Nephron (organoid): Measurements from ENCODE around the gene HHEX.
A peak's percentile ranks its signal among the peaks of the same experiment; 100 is the strongest.

Experiments used
- H3K27ac Mint-ChIP-seq, 3 experiments: 2 replicates each; pipeline ENCODE4 v1.8.0; 2020; ENCODE audit warnings: mixed read lengths in 3 of 3, mild to moderate bottlenecking in 2 of 3, moderate library complexity in 1 of 3
- H3K27me3 Mint-ChIP-seq: 2 replicates; pipeline ENCODE4 v1.8.0; 2021; ENCODE audit warnings: low read depth, mild to moderate bottlenecking, moderate library complexity, mixed read lengths
- H3K36me3 Mint-ChIP-seq: 2 replicates; pipeline ENCODE4 v1.8.0; 2020; ENCODE audit warnings: low read depth, mixed read lengths
- H3K4me1 Mint-ChIP-seq: 2 replicates; pipeline ENCODE4 v1.8.0; 2020; ENCODE audit warnings: mixed read lengths
- H3K4me3 Mint-ChIP-seq, 3 experiments: 2 replicates each; pipeline ENCODE4 v1.8.0; 2020; ENCODE audit warnings: mild to moderate bottlenecking in 3 of 3, mixed read lengths in 3 of 3, moderate library complexity in 2 of 3
- H3K9me3 Mint-ChIP-seq: 2 replicates; pipeline ENCODE4 v1.8.0; 2020; ENCODE audit warnings: mixed read lengths
- TF ChIP-seq, protein P1 (sequence below), 3 experiments: fragments of 200-600 bp; sonication (generic); IDR thresholded peaks; one replicate each; pipeline ENCODE4 v1.5.0; 2021; ENCODE audit warnings: antibody characterized with exemption in 3 of 3; ENCODE audit not compliant: unreplicated experiment in 3 of 3

HHEX gene

DNA sequence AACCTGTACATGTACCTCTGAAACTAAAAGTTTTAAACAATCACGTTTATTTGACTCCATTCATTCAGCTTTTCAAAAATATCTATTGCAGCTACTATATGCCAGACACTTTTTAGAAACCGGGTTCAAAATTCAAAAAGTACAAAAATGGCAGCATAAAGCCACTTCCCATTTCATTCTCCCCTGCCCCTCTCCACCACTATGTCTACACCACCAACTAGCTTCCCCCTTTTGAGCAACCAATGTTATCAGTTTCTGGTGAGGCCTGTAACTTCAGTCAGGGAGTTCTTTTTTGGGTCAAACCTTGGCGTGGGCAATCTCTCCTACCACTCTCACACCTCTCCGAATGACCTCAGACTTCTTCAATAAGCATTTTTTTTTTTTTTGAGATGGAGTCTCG lies 11.5 kb upstream of the HHEX start:
- Mint-ChIP-seq H3K4me3 (no peak overlapping the region), H3K4me1 (no peaks in the 10 kb centered on the region), H3K27me3 (peaks cover 19% of the 10 kb centered on the region), H3K9me3 (peaks cover 22% of the 10 kb centered on the region), H3K27ac (no peak overlapping the region), H3K36me3 (peaks cover 3% of the 10 kb centered on the region)
- TF ChIP-seq, protein P1, sequence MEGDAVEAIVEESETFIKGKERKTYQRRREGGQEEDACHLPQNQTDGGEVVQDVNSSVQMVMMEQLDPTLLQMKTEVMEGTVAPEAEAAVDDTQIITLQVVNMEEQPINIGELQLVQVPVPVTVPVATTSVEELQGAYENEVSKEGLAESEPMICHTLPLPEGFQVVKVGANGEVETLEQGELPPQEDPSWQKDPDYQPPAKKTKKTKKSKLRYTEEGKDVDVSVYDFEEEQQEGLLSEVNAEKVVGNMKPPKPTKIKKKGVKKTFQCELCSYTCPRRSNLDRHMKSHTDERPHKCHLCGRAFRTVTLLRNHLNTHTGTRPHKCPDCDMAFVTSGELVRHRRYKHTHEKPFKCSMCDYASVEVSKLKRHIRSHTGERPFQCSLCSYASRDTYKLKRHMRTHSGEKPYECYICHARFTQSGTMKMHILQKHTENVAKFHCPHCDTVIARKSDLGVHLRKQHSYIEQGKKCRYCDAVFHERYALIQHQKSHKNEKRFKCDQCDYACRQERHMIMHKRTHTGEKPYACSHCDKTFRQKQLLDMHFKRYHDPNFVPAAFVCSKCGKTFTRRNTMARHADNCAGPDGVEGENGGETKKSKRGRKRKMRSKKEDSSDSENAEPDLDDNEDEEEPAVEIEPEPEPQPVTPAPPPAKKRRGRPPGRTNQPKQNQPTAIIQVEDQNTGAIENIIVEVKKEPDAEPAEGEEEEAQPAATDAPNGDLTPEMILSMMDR (IDR thresholded peaks at IDR 0.05; ENCODE audit: unreplicated experiment in 3 of 3) = no peak

DNA sequence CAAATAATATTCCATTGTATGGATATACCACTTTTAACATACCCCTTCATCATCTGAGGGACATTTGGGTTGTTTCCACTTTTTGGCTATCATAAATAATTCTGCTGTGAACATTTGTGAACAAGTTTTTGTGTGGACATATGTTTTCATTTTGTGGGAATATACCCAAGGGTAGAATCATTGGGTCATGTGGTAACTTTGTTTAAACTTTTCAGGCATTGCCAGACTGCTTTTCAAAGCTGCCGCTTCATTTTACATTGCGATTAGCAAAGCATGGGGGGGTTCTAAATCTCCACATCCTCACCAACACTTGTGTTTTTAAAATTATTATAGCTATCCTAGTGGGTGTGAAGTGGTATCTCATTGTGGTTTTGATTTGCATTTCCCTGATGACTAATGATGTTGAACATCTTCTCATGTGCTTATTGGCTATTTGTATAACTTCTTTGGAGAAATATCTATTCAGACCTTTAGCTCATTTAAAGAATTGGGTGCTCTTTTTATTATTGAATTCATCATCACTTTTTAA lies 8.4 kb upstream of the HHEX start:
- Mint-ChIP-seq H3K27ac (no peak overlapping the region), H3K4me3 (no peak overlapping the region), H3K4me1 (no peaks in the 10 kb centered on the region), H3K27me3 (peaks cover 48% of the 10 kb centered on the region), H3K36me3 (no peaks in the 10 kb centered on the region), H3K9me3 (peaks cover 31% of the 10 kb centered on the region)
- TF ChIP-seq, protein P1 (IDR thresholded peaks at IDR 0.05; ENCODE audit: unreplicated experiment in 3 of 3) = no peak

DNA sequence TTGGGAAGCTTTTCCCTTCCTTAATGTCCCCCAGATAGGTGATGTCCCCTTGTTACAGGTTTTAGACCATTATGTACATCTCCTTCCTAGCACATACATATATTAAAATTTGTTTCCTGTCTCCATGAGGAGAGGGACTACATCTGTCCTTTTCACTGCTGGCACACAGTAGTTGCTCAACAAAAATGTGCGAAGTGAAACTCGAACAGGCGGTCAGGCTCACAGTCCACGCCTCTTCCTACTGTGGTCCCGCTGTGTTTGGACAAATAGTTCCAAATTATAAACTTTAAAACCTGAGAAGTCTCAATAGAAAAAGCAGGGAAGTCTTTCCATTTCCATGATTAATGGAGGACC lies 1.2 kb upstream of the HHEX start:
- peaks cover 17% of the 10 kb centered on the region for H3K4me1 Mint-ChIP-seq
- H3K9me3 Mint-ChIP-seq = peaks cover 27% of the 10 kb centered on the region
- no peaks in the 10 kb centered on the region for H3K36me3 Mint-ChIP-seq
- no peak overlapping the region for H3K27ac Mint-ChIP-seq
- peaks cover 93% of the 10 kb centered on the region for H3K27me3 Mint-ChIP-seq
- TF ChIP-seq, protein P1 (IDR thresholded peaks at IDR 0.05; ENCODE audit: unreplicated experiment in 3 of 3) = no peak
- peak overlapping the region; percentile 76 to 83 (median 79) for H3K4me3 Mint-ChIP-seq

DNA sequence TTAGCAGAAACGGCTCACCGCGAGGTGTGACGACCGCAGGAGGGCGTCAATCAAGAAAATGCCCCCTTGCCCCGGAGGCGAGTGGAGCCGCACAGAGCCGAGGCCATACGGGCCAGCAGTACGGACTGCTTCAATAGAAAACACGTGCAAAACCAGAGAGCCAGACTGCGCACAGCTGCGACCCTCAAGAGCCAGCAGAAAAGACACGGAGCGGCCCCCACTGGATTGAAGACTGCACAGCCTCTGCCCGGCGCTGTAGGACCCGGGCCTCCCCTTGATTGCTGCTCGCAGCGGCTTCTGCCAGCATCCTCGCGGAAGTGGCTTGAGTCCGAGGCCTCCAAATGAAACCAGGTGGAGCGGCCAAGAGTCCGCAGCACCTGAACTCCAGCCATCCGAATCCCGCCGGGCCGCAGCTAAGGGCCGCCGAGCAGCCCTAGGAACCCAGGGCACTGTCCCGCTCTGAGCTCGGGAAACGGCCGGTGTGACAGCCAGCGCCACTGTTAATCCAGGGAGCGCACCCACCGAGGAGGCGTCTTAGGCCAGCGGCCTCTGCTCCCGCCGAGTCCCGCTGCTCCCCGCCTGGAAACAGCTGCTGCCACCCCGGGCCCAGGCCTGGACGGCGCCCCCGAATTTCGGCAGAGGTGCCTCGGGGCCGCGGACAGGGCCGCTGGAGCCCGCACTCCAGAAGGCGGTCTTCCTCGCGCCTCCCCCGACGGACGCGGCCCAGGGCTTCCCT lies 660 bp upstream of the HHEX start:
- TF ChIP-seq, protein P1 (IDR thresholded peaks at IDR 0.05; ENCODE audit: unreplicated experiment in 3 of 3) = no peak
- Mint-ChIP-seq H3K4me1 (peaks cover 17% of the 10 kb centered on the region), H3K27ac (no peak overlapping the region), H3K36me3 (no peaks in the 10 kb centered on the region), H3K9me3 (peaks cover 27% of the 10 kb centered on the region), H3K27me3 (peaks cover 94% of the 10 kb centered on the region), H3K4me3 (peak overlapping the region; percentile 76 to 83 (median 79))

DNA sequence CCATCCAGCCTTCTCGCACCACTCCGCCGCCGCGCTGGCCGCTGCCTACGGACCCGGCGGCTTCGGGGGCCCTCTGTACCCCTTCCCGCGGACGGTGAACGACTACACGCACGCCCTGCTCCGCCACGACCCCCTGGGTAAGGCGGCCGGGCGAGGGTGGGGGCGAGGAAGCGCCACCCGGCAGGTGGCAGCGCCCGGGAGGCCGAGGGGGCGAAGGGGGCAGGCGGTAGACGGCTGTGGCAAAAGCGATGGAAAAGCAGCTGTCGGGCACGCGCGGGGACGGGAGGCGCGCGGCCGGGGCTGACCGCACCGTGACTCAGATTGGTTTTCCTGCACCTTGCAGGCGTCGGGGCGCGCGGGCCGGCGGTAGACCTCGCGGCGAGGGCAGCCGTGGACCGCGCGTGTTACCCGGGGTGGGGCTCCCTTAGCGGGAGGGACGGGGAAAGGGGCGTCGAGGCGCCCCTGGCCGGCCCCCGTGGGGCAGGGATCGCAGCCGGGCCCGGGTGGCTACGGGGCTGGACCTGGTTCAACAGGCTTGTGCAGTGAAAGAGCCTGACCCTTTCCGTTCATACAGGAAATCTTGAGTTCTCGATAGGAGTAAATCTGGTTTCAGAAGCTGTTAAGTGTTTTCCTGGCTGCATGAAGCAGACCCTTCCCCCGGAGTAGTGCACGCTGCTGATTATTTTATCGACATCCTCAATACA lies 608 bp downstream of the HHEX start:
- Mint-ChIP-seq H3K9me3 (peaks cover 20% of the 10 kb centered on the region), H3K4me1 (peaks cover 17% of the 10 kb centered on the region), H3K36me3 (no peaks in the 10 kb centered on the region), H3K4me3 (peak overlapping the region; percentile 68 to 80 (median 76)), H3K27ac (no peak overlapping the region), H3K27me3 (peaks cover 95% of the 10 kb centered on the region)
- TF ChIP-seq, protein P1 (IDR thresholded peaks at IDR 0.05; ENCODE audit: unreplicated experiment in 3 of 3) = no peak
